Measurements from ENCODE around the gene C2orf78.

C2orf78 gene

DNA sequence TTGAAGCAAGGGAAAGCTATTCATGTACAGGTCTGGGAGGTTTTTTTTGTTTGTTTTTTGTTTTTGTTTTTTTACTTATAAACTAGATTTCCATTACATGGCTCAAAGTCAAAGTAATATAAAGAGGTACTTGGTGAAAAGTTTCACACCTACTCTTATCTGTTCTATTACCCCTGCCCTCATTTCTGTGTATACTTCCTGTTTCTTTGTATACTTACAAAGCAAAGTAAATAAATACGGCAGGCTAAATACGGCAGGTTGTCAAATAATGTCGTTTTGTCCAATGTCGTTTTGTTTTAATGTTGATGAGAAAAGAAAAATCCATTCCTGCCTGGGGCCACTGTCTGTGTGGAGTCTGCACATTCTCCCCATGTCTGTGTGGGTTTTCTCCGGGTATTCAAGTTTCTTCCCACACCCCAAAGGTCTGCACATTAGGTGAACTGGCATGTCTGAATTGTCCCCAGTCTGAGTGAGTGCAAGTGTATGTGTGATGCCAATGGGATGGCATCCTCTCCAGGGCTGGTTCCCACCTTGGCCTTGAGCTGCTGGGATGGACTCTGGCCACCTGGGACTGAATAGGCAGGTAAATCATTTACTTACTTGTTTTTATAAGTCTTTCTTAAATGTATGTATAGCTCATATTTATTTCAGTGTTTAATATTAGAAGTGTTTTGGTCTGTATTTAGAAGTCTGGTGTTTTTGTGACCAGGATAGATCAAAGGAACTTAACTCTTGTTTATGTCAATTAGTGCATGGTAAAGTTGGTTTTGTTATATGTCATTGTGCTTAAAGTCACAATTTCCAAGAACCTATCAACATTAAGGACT, 58.1 kb downstream of the C2orf78 start:
- DNase-seq, result no peak

- no peak for DNase-seq
These were observed 58.7 kb downstream of the C2orf78 start for GRCh38 chr2:73842739-73843019.

GRCh38 chr2:73844087-73844486, 60.1 kb downstream of the C2orf78 start:
- DNase-seq, result no peak

DNA sequence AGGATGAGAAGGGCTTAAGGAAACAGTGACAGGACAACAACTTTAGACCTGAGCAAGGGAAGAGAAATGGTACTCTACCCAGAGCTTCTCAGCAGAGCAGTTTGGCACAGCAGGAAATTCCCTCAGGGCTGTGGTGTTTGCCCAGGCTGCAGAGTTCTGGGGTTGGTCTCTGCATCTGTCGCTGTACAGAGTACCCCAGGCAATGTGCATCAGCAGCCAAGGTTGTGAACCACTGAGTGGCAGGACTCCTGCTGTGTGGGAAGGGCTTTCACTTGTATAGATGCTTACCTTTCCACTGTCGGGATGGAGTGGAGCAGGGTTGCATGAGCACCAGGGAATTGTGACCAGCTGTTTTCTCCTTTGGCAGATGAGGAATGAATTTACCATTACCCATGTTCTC, 66.0 kb downstream of the C2orf78 start:
- DNase-seq, result no peak

GRCh38 chr2:73851274-73851673, 67.3 kb downstream of the C2orf78 start:
- DNase-seq, result no peak

GRCh38 chr2:73852020-73852419, 68.0 kb downstream of the C2orf78 start:
- DNase-seq, result no peak

- DNase-seq, result no peak
These were observed 71.5 kb downstream of the C2orf78 start for GRCh38 chr2:73855526-73855925.

DNA sequence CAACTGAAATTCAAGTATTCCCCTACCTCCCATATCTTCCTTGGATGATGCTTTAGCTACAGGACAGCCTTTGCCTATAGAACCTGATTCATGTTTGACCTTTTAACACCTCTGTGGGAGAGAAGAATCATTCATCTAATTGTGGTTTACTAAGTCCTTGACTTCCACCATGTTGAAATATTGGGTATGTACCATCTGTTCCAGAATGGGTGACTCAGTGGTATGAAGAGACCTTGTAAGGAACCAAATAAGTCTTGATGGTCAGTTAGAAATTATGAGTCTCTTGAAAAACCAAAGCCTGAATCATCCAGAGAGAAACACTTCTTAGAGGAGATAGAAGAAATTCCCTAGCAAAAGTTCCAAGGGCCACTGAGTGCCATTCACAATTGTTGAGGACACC, 72.2 kb downstream of the C2orf78 start:
- no peak for DNase-seq

DNA sequence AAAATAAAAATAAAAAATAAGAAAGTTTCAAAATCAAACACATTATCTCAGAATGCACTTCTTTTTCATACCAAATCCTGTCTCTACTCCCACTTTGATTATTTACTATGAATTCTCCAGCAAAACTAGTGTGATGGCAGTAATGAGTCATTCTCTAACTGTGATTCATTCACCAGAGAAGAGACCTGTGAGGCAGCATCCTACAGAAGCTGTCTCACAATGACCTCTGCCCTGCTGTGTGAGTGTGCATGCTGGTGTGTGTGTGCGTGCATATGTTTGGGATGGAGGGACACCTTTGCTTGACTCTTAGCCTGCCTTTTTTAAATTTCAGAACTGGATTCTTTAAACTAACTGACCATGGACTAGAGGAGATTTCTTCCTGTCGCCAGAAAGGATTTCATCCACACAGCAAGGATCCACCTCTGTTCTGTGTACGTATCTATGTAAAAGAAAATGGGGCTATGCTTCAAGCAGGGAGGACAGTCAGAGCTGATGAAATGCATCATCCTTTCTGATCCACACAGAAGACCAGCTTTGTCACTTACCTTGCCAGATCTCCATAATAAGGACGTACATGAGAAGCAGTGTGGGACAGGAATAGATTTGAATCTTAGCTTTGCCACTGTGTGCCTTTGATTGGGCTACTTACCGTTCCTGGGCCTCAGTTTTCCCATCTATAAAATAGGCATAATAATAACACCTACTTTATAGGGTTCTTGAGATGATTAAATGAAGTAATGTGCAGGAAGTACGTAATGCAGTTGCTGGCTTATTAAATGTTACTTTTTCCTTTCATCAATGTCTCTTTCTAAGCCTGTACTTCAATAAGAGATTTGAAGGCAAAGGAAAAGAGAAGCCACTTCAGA, 76.0 kb downstream of the C2orf78 start:
- peak; percentile 28 for DNase-seq

DNA sequence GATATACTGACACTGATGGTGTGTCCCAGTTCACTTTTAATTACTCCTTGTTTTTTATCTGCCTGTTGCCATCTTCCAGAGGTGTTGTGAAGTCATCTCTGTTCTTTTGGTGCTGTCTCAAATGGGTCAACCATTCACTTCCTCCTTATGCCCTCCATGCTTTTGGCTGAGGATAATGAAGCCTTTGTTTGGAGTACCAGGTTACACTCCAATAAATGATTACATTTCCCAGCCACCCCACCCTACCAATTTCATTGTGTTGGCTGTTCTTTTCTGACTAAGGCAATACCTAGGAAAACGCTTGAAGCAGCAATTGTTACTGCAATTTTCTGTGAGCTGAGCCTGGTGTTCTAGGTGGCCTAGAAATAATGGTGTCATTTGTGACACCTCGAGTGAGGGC, 79.0 kb downstream of the C2orf78 start:
- no peak for DNase-seq
